HG03135 (cell line): ENCODE data around the gene GMPR2.
"Not testable (repeated sequence)": the region's sequence is repeated elsewhere in the genome, so short reads cannot be mapped to it uniquely, and the experiment has no call there.

Source experiments
- ATAC-seq: cut with Tn5 transposase; IDR thresholded peaks from one replicate; pipeline ENCODE4 v1.9.1; 2021; ENCODE audit warnings: mild to moderate bottlenecking, moderate library complexity; ENCODE audit not compliant: unreplicated experiment

Gene GMPR2

GRCh38 chr14:24198814-24199524, 33.8 kb upstream of the GMPR2 start:
- ATAC-seq, result no peak

DNA sequence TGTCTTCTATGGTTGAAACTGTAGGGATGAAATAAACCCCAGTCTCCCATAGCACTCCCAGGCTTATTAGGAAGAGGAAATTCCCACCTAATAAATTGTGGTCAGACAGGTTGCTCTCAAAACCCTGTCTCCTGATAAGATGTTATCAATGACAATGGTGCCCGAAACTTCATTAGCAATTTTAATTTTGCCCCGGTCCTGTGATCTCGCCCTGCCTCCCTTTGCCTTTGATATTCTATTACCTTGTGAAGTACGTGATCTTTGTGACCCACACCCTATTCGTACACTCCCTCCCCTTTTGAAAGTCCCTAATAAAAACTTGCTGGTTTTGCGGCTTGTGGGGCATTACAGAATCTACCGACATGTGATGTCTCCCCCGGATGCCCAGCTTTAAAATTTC, 30.2 kb upstream of the GMPR2 start:
- not testable (repeated sequence) for ATAC-seq

GRCh38 chr14:24203249-24203886, 29.4 kb upstream of the GMPR2 start:
- not testable (repeated sequence) for ATAC-seq

DNA sequence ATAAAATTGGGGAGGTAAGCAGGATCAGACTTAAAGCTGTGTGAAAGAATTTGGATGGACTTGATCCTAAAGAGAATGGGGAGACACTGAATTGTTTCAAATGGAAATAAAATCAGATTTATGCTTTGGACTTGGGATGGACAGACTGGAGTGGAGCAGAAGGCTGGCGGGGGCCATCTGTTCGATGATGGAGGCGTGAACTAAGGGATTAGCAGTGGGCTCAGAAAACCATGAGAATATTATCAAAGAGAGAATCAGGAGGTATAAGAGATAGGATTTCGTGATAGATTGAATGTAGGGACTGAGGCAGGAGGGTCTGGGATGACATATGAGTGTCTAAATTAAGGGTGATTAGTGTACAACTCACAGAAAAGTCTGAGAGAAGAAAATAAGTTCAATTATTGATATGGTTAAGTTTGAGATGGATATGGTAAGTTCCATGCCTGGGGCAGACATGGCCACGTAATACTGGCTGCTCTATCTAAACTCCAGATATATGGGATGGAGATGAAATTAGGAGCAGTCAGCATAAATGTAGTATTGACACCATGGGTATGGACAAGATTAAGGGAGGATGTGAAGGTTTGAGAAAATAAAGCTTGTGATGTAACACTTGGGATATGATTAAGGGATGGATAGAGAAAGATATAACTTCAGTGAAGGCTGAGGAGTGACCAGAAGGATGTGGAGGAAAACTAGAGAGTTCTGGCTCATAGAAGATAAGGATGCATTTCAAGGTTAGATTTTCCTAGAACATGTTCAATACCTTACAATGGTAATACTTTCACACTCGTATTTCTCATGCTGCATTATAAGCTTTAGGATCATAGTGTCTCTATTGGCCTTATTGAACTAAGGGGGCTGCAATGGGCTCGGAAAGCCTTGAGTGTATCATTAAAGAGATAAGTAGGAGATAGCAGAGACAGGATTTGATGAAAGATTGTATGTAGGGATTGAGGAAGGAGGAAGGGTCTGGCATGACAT, 28.3 kb upstream of the GMPR2 start:
- no peak for ATAC-seq

DNA sequence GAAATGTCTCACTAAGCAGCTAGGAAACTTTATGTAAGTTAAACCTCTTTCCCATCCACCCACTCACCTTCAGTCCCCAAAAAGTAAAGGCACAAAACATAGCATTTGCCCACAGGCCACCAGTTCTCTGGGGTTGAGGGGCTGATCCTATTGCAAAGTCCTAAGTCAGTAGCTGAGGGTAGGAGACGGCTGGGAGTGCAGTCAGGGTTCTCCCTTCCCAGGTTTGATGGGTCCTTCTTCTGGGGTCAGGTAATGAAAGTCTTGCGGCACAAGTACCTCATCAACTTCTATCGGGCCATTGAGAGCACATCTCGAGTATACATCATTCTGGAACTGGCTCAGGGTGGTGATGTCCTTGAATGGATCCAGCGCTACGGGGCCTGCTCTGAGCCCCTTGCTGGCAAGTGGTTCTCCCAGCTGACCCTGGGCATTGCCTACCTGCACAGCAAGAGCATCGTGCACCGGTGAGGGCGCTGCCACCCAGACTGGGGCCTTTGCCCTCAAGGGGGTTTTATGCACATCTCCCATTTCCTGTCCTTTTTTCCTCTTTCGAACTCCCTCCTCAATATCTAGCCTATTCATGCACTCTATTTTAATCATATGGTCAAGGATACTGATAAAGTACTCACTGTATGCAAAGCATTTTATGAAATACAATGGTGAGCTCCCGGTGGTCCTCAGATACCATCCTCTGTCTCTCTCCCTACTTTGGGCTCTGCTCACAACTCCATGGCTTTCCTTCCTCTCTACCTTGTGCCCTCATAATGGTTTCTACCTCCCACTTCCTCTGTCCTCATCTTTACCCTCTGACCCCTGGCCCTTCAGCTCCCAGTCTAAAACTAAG, 26.2 kb upstream of the GMPR2 start:
- no peak for ATAC-seq

DNA sequence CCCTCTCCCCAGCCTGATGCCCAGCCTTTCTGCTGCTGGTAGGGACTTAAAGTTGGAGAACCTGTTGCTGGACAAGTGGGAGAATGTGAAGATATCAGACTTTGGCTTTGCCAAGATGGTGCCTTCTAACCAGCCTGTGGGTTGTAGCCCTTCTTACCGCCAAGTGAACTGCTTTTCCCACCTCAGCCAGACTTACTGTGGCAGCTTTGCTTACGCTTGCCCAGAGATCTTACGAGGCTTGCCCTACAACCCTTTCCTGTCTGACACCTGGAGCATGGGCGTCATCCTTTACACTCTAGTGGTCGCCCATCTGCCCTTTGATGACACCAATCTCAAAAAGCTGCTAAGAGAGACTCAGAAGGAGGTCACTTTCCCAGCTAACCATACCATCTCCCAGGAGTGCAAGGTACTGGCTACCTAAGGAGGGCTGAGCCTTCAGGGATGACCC, 25.6 kb upstream of the GMPR2 start:
- no peak for ATAC-seq

GRCh38 chr14:24207625-24208024, 25.1 kb upstream of the GMPR2 start:
- ATAC-seq, result no peak

GRCh38 chr14:24211311-24211710, 21.4 kb upstream of the GMPR2 start:
- no peak for ATAC-seq

- peak; percentile 73 for ATAC-seq
Observed at GRCh38 chr14:24212924-24213865, 19.5 kb upstream of the GMPR2 start, which contains the start of gene CHMP4A. Gene CHMP4A (minus strand): TSS chr14:24213488. CDS start chr14:24213439, 49 bp downstream.

DNA sequence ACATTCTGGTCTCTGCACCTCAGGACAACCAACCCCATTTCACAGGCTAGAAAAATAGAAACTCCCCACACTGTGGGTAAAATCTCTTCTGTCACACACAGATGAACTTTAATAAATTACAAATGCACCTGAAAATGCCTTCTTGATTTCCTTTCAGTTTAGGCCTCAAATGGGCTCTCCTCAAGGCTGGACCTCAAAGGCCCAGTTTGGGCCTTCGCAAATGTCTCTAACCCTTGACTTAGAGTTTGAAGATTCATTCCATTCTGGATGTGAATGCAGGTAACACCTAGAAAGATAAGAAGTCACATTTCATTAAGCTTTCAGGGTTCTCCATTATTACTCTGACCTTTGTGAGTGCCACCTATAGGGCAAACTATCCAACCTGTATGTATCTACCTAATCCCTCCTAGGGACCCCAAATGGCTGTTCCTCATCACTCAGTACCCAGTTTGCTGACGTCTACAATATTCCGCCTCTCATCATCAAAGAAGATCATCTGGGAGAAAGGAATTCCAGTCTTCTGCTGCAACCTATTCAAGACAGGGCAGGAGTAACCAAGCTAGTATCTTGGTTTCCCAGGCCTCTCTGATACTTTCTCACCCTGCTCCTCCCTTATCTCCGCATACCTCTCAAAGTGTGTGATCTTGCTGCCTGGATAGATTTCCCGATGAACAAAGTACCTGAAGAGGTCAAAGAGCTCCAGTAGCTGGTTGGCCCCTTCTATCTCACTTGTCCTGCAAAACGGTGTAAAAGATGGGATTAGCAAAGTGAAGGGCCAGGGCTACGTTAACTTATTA, 18.7 kb upstream of the GMPR2 start:
- no peak for ATAC-seq

DNA sequence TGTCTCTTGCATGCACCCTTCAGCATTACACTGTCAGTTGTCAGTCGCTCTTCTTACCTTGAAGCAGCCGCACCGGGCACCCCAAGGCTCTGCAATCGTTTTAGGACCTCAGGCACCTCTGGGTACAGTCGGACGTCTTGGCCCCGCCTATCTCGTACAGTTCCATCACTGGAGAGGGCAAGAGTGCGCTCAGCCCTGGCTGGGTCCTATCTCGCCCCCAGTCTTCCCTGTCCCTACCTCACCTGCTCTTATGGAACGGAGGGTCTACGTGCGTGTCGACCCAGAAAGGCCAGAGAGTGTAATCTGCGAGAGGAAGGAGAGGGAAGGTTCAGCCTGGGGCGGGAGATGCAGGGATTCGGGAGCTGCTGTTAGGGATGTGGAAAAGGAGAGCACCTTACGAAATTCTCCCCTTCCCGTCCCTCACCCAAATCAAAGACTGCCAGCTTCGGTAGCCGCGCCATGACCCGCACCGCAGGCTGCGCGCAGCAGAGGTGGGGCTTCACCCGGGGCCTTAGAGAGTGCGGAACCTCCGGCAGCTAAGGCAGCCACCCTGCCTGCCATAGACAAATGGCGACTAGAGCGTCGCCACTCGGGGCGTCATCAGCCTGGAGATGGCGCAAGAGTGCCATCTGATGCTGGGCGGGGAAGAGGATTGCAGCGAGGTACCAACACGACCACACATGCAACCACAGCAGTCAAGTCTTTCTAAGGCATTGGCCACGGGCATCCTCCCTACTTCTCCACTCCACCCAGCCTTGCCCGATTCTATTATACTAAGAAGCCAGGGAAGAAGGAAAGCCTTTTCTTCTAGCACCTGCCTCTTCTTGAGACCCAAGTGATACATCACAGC, 17.0 kb upstream of the GMPR2 start, which contains the start of gene MDP1:
Gene MDP1 (minus strand): TSS at position 572 of the 850 bp plus-strand sequence. CDS start 111 bp downstream, at position 461.
- ATAC-seq, result peak; percentile 64

DNA sequence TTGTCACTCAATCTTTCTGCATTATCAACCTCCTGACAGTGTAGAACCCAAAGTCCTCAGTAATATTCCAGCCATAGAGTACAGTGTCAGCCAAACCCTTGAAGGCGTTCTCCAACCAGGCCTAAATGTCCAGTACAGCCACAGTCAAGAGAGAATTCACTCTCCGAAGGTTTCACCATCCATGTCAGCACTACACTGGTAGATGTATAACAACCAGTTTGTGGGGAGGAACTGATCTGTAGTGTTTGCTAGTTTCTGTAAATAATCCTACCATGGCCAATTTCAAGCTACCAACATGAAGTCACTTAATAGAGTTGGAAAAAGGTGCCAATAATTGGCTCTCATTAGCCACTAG, 16.4 kb upstream of the GMPR2 start:
- no peak for ATAC-seq

- not testable (repeated sequence) for ATAC-seq
Observed at GRCh38 chr14:24216876-24217275, 15.9 kb upstream of the GMPR2 start.

DNA sequence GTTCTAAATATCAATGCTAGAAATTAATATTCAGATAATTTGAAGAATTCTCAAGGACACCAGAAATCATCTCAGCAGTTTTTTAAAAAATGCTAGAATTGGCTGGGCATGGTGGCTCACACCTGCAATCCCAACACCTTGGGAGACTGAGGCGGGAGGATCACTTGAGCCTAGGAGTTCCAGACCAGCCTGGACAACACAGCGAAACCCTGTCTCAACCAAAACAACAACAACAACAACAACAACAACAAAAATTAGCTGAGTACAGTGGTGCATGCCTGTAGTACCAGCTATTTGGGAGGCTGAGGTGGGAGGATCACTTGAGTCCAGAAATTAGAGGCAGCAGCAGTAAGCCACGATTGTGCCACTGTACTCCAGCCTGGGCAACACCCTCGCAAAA, 13.6 kb upstream of the GMPR2 start:
- no peak for ATAC-seq

GRCh38 chr14:24219521-24219920, 13.2 kb upstream of the GMPR2 start:
- ATAC-seq, result no peak

DNA sequence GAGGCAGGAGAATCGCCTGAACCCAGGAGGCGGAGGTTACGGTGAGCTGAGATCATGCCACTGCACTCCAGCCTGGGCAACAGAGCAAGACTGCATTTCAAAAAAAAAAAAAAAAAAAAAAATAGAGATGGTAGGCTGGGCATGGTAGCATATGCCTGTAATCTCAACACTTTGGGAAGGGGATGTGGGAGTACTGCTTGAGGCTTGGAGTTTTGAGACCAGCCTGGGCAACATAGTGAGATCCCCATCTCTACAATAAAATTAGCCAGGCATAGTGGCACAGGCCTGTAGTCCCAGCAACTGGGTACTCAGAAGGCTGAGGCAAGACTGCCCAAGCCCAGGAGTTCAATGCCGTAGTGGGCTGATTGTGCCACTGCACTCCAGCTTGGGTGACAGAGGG, 9.7 kb upstream of the GMPR2 start:
- not testable (repeated sequence) for ATAC-seq

DNA sequence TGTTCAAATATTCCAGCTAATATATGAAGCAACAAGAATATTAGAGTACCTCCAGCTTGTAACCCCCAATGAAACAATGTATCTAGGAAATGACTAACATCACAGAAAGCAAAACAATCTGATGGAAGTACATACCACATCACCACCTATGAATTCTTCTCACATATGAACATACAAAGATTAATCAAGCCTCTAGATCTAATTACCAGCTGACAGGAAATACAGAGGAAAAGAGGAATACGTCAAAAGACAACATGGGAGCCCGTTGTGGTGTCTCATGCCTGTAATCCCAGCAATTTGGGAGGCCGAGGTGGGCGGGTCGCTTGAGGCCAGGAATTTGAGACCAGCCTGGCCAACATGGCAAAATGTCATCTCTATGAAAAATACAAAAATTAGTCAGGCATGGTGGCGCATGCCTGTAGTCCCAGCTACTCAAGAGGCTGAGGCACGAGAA, 8.1 kb upstream of the GMPR2 start:
- no peak for ATAC-seq
